ENCODE results near the gene RGS9BP. TPM values are rescaled to one million over a fixed set of nuclear protein-coding genes. Genes with fewer than 3 reads are reported as not detected.
"Not testable (repeated sequence)": the region's sequence is repeated elsewhere in the genome, so short reads cannot be mapped to it uniquely, and the experiment has no call there.

Gene RGS9BP
- polyA plus RNA-seq, 3 donors, result 0.03 TPM; not detected in 2

GRCh38 chr19:32691952-32692726, 16.5 kb downstream of the RGS9BP start:
- H2AFZ ChIP-seq (ENCODE audit: insufficient read depth, low read depth, low read length, poor library complexity, severe bottlenecking), result peak overlapping the region; percentile 81
- no peaks in the 10 kb centered on the region for H3K9me3 ChIP-seq (replicated peaks in 1 of 2; ENCODE audit: control insufficient read depth in 1 of 2, insufficient read depth in 1 of 2, low read length in 2 of 2)
- H3K9ac ChIP-seq (ENCODE audit: insufficient read depth, low read length, poor library complexity, severe bottlenecking), result peak overlapping the region; percentile 82
- H3K36me3 ChIP-seq (replicated peaks in 1 of 2; ENCODE audit: control insufficient read depth in 1 of 2, insufficient read depth in 2 of 2, low read length in 2 of 2), result no peaks in the 10 kb centered on the region
- peak overlapping the region; percentile 74 to 75 for H3K27ac ChIP-seq (ENCODE audit: low read depth in 1 of 2, low read length in 2 of 2)
- no peak for TF ChIP-seq CTCF (IDR thresholded peaks at IDR 0.05)
- peak overlapping the region; percentile 98 for H3K4me2 ChIP-seq (replicated peaks; ENCODE audit: extremely low read depth, low read length, poor library complexity, severe bottlenecking)
- peaks cover 65% of the 10 kb centered on the region for H3K4me1 Mint-ChIP-seq
- H3K27me3 ChIP-seq (ENCODE audit: control insufficient read depth in 2 of 2, insufficient read depth in 2 of 2, low read length in 2 of 2), result no peaks in the 10 kb centered on the region
- intact Hi-C loops (cut with micrococcal nuclease), result loop anchor here in 1 of 2 donors (2.0 to 10.0 kb wide), 2 partner anchors 17 to 683 kb away; partner anchors contain the start of genes ANKRD27, CEBPG and RGS9BP
- peak overlapping the region; percentile 84 to 95 for H3K4me3 Mint-ChIP-seq
- H3K27me3 Mint-ChIP-seq (ENCODE audit: low read depth in 3 of 3), result peaks cover 0 to 1% (median 0%) of the 10 kb centered on the region in 3 donors
- WGBS (ENCODE audit: insufficient coverage), result 2% methylated on average over 93 of the region's 93 CpGs
- peaks cover 0 to 11% (median 2%) of the 10 kb centered on the region in 7 donors for H3K9me3 Mint-ChIP-seq
- peak overlapping the region; percentile 35 to 93 (median 85) for H3K27ac Mint-ChIP-seq
- H3K4me3 ChIP-seq (replicated peaks in 1 of 3; ENCODE audit: low read depth in 2 of 3, low read length in 3 of 3), result peak overlapping the region; percentile 57 to 82 (median 71)
- peak; percentile 74 to 88 (median 80) for DNase-seq
- peaks cover 61 to 66% of the 10 kb centered on the region in 2 donors for H3K4me1 ChIP-seq (ENCODE audit: control insufficient read depth in 1 of 2, insufficient read depth in 2 of 2, low read length in 2 of 2)
- peaks cover 42% of the 10 kb centered on the region for H3K79me2 ChIP-seq (ENCODE audit: insufficient read depth, low read length)
- peaks cover 0 to 8% of the 10 kb centered on the region in 2 donors for H3K36me3 Mint-ChIP-seq
- peaks cover 39% of the 10 kb centered on the region for H4K20me1 ChIP-seq (ENCODE audit: insufficient read depth, low read length)

- Histone ChIP-seq H3K4me3 (replicated peaks in 1 of 3; ENCODE audit: low read depth in 2 of 3, low read length in 3 of 3) (peak overlapping the region; percentile 57 to 82 (median 71)), H3K79me2 (ENCODE audit: insufficient read depth, low read length) (peaks cover 48% of the 10 kb centered on the region), H3K4me1 (ENCODE audit: control insufficient read depth in 1 of 2, insufficient read depth in 2 of 2, low read length in 2 of 2) (peaks cover 62 to 67% of the 10 kb centered on the region in 2 donors), H2AFZ (ENCODE audit: insufficient read depth, low read depth, low read length, poor library complexity, severe bottlenecking) (peak overlapping the region; percentile 81), H4K20me1 (ENCODE audit: insufficient read depth, low read length) (peaks cover 44% of the 10 kb centered on the region), H3K27ac (ENCODE audit: low read depth in 1 of 2, low read length in 2 of 2) (peak overlapping the region; percentile 74 to 75), H3K4me2 (replicated peaks; ENCODE audit: extremely low read depth, low read length, poor library complexity, severe bottlenecking) (peak overlapping the region; percentile 98), H3K36me3 (replicated peaks in 1 of 2; ENCODE audit: control insufficient read depth in 1 of 2, insufficient read depth in 2 of 2, low read length in 2 of 2) (peaks cover 0 to 5% of the 10 kb centered on the region in 2 donors), H3K9ac (ENCODE audit: insufficient read depth, low read length, poor library complexity, severe bottlenecking) (peak overlapping the region; percentile 82), H3K9me3 (replicated peaks in 1 of 2; ENCODE audit: control insufficient read depth in 1 of 2, insufficient read depth in 1 of 2, low read length in 2 of 2) (no peaks in the 10 kb centered on the region), H3K27me3 (ENCODE audit: control insufficient read depth in 2 of 2, insufficient read depth in 2 of 2, low read length in 2 of 2) (no peaks in the 10 kb centered on the region)
- DNase-seq, result no peak
- H3K9me3 Mint-ChIP-seq, result peaks cover 0 to 11% (median 2%) of the 10 kb centered on the region in 7 donors
- peaks cover 4 to 13% of the 10 kb centered on the region in 2 donors for H3K36me3 Mint-ChIP-seq
- H3K4me1 Mint-ChIP-seq, result peaks cover 71% of the 10 kb centered on the region
- intact Hi-C loops (cut with micrococcal nuclease), result loop anchor here in 1 of 2 donors (10.0 kb wide), 1 partner anchor 682 kb away; the partner anchor contains the start of gene CEBPG
- TF ChIP-seq CTCF (IDR thresholded peaks at IDR 0.05), result no peak
- no peaks in the 10 kb centered on the region for H3K27me3 Mint-ChIP-seq (ENCODE audit: low read depth in 3 of 3)
- peak overlapping the region; percentile 83 to 95 for H3K4me3 Mint-ChIP-seq
- peak overlapping the region; percentile 82 to 93 (median 88) for H3K27ac Mint-ChIP-seq
- WGBS (ENCODE audit: insufficient coverage), result 37% methylated on average over 4 of the region's 7 CpGs
These were observed 17.0 kb downstream of the RGS9BP start for GRCh38 chr19:32692727-32693061.

DNA sequence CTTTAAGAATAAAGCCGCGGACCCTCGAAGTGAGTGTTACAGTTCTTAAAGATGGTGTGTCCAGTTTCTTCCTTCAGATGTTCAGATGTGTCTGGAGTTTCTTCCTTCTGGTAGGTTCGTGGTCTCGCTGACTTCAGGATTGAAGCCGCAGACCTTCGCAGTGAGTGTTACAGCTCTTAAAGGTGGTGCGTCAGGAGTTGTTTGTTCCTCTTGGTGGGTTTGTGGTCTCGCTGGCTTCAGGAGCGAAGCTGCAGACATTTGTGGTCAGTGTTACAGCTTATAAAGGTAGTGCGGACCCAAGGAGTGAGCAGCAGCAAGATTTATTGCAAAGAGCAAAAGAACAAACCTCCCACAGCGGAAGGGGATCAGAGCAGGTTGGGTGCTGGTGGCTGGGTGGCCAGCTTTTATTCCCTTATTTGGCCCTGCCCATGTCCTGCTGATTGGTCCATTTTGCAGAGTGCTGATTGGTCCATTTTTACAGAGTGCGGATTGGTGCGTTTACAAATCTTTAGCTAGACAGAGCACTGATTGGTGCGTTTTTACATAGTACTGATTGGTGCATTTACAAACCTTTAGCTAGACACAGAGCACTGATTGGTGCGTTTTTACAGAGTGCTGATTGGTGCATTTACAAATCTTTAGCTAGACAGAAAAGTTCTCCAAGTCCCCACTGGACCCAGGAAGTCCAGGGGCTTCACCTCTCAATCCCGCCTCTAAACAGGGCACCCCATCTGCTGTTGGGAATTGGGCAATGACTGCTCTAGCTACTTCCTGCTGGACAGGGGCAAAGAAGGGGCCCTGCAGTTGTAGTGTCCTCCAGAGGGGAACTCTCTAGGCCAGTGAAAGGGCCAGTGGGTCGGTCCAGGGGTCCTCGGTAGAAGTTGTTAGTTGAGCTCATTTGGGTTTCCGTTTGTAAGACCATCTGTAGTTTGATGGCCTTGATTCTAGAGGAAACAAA, 17.8 kb downstream of the RGS9BP start:
- Histone ChIP-seq H3K4me2 (replicated peaks; ENCODE audit: extremely low read depth, low read length, poor library complexity, severe bottlenecking) (peak overlapping the region; percentile 98), H3K27ac (ENCODE audit: low read depth in 1 of 2, low read length in 2 of 2) (peak overlapping the region; percentile 74 to 75), H3K9ac (ENCODE audit: insufficient read depth, low read length, poor library complexity, severe bottlenecking) (peak overlapping the region; percentile 82), H4K20me1 (ENCODE audit: insufficient read depth, low read length) (peaks cover 48% of the 10 kb centered on the region), H3K79me2 (ENCODE audit: insufficient read depth, low read length) (peaks cover 54% of the 10 kb centered on the region), H3K4me3 (replicated peaks in 1 of 3; ENCODE audit: low read depth in 2 of 3, low read length in 3 of 3) (peak overlapping the region; percentile 57 to 82 (median 71)), H3K4me1 (ENCODE audit: control insufficient read depth in 1 of 2, insufficient read depth in 2 of 2, low read length in 2 of 2) (peaks cover 62 to 67% of the 10 kb centered on the region in 2 donors), H3K36me3 (replicated peaks in 1 of 2; ENCODE audit: control insufficient read depth in 1 of 2, insufficient read depth in 2 of 2, low read length in 2 of 2) (peaks cover under 1 to 12% of the 10 kb centered on the region in 2 donors), H2AFZ (ENCODE audit: insufficient read depth, low read depth, low read length, poor library complexity, severe bottlenecking) (peak overlapping the region; percentile 81)
- H3K27me3 Mint-ChIP-seq (ENCODE audit: low read depth in 3 of 3); H3K27me3 ChIP-seq (ENCODE audit: control insufficient read depth in 2 of 2, insufficient read depth in 2 of 2, low read length in 2 of 2); H3K9me3 ChIP-seq (replicated peaks in 1 of 2; ENCODE audit: control insufficient read depth in 1 of 2, insufficient read depth in 1 of 2, low read length in 2 of 2): not testable (repeated sequence)
- peak overlapping the region; percentile 83 to 95 for H3K4me3 Mint-ChIP-seq
- intact Hi-C loops (cut with micrococcal nuclease), result loop anchor here in 1 of 2 donors (10.0 kb wide), 1 partner anchor 681 kb away; the partner anchor contains the start of gene CEBPG
- H3K27ac Mint-ChIP-seq, result peak overlapping the region; percentile 82 to 93 (median 88)
- H3K36me3 Mint-ChIP-seq, result peaks cover 11 to 21% of the 10 kb centered on the region in 2 donors
- peaks cover 73% of the 10 kb centered on the region for H3K4me1 Mint-ChIP-seq
- 51% methylated on average over 11 of the region's 20 CpGs for WGBS (ENCODE audit: insufficient coverage)
- H3K9me3 Mint-ChIP-seq, result peaks cover 0 to 11% (median 2%) of the 10 kb centered on the region in 7 donors
- DNase-seq, result peak in 2 of 3 donors; percentile 35 to 57
